ENCODE measurements around the gene SGPP1.
"Not testable (repeated sequence)": the region's sequence is repeated elsewhere in the genome, so short reads cannot be mapped to it uniquely, and the experiment has no call there.

Gene SGPP1

DNA sequence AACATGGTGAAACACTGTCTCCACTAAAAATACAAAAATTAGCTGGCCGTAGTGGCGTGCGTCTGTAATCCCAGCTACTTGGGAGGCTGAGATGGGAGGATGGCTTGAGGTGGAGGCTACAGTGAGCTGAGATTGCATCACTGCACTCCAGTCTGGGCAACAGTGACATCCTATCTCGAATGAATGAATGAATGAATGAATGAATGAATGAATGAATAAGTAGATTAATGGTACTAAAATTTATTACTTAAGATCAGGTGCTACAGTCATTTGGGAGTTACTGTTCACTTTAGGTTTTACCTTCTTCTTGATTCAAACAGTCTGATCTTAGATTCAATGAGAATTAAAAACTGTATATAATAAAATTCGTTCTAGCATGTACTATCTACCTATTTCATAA lies 54.6 kb downstream of the SGPP1 start:
- Histone ChIP-seq H3K36me3 (ENCODE audit: control insufficient read depth, insufficient read depth, low read length) (no peaks in the 10 kb centered on the region), H3K27me3 (ENCODE audit: control insufficient read depth, insufficient read depth, low read length) (no peaks in the 10 kb centered on the region), H3K4me1 (ENCODE audit: control insufficient read depth, insufficient read depth, low read length) (no peaks in the 10 kb centered on the region), H3K4me3 (ENCODE audit: low read depth, low read length) (no peak overlapping the region), H3K27ac (ENCODE audit: low read depth, low read length) (no peak overlapping the region), H3K9me3 (ENCODE audit: control insufficient read depth, insufficient read depth, low read length) (no peaks in the 10 kb centered on the region), H3K9ac (ENCODE audit: low read depth, low read length) (no peak overlapping the region)

DNA sequence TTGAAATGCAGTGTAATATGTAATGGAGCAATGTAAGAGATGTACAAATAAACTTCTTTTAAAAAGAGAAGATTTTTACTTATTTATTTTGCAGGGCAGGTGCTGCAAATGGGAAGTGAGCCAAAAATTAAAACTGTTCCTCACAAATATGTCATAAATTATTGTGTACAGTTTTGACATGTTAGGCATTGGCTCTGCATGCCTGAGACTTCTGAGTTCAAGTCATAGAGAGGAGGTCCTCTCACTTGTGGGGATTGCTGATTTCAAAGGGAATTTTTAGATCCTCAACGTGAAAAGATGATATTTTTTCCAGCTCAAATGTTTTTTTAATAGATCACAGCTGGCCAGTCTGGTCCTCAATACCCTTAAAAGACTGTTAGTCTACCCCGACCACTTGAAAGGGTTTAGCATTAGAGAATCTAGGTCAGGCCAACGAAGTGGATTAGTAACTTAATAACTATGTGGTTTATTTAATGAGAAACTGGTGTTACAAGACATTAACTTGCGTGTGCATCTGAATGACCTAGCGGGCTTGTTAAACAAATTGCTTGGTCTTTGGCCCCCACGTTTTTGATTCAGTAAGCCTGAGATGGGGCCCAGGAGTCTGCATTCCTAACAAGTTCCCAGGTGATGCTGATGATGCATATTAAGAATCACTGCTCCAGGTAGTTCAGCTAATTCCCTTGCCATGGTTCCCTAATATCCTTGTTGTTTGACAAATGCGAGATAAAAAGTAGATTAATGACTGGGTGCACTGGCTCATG lies 55.3 kb downstream of the SGPP1 start:
- Histone ChIP-seq H3K4me1 (ENCODE audit: control insufficient read depth, insufficient read depth, low read length) (no peaks in the 10 kb centered on the region), H3K4me3 (ENCODE audit: low read depth, low read length) (no peak overlapping the region), H3K9ac (ENCODE audit: low read depth, low read length) (no peak overlapping the region), H3K36me3 (ENCODE audit: control insufficient read depth, insufficient read depth, low read length) (no peaks in the 10 kb centered on the region), H3K27ac (ENCODE audit: low read depth, low read length) (no peak overlapping the region), H3K9me3 (ENCODE audit: control insufficient read depth, insufficient read depth, low read length) (no peaks in the 10 kb centered on the region), H3K27me3 (ENCODE audit: control insufficient read depth, insufficient read depth, low read length) (no peaks in the 10 kb centered on the region)

DNA sequence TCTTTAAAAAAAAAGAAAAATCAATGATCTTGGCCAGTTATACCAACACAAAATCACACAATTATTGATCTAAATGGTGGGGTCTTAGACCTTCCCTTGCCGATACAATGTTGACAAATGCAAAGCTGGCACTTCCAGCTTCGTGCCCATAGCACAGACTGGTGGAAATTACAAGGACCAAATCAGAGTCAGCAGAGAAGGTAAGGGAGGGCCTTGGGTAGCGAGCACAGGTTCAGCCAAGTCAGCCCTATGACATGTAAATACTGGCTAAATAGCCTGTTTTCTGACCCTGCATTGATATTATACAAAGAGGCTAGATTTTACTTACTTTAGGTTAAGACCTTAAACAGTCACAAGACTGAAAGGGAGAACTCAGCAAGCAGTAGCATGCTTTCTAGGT lies 55.9 kb downstream of the SGPP1 start:
- H3K9ac ChIP-seq (ENCODE audit: low read depth, low read length) = no peak overlapping the region
- no peaks in the 10 kb centered on the region for H3K4me1 ChIP-seq (ENCODE audit: control insufficient read depth, insufficient read depth, low read length)
- no peaks in the 10 kb centered on the region for H3K9me3 ChIP-seq (ENCODE audit: control insufficient read depth, insufficient read depth, low read length)
- no peak overlapping the region for H3K4me3 ChIP-seq (ENCODE audit: low read depth, low read length)
- no peaks in the 10 kb centered on the region for H3K27me3 ChIP-seq (ENCODE audit: control insufficient read depth, insufficient read depth, low read length)
- H3K27ac ChIP-seq (ENCODE audit: low read depth, low read length) = no peak overlapping the region
- no peaks in the 10 kb centered on the region for H3K36me3 ChIP-seq (ENCODE audit: control insufficient read depth, insufficient read depth, low read length)

DNA sequence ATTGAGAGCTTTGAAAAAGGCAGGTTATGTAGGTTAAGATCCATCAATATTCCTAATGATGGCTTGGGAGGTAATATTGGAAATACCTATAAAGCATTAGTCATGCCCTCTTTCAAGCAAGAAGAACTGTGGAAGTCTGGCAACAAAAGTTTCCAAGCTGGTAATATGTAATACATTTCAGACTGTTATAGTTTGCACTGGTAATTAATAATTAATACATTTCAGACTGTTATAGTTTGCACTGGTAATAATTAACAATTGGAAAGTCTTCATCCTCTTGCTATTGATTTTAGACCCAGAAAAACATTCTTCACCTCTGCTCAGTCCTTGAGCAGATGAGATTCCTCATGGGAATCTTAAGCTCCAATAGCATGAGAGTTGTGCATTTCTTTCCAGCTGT lies 57.2 kb downstream of the SGPP1 start:
- Histone ChIP-seq H3K27ac (ENCODE audit: low read depth, low read length) (no peak overlapping the region), H3K9ac (ENCODE audit: low read depth, low read length) (no peak overlapping the region)

DNA sequence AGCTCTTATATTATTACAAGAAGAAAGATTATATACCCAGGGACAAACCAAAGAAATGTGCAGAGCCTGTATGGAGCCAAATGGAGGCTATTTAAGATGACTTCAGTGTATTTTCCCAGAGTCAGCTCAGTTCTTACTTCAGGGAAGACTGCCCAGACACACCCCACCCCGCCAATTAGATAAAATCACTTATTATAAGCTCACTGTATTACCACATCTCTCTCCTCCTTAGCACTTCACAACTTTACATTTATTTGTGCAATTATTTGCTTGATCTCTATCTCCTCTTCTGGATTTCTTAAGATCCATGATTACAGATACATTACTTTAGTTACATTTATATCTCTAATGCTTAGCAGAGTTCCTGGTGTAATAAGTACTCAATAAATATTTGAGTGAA lies 61.5 kb downstream of the SGPP1 start:
- Histone ChIP-seq H3K27ac (ENCODE audit: low read depth, low read length) (no peak overlapping the region), H3K9me3 (ENCODE audit: control insufficient read depth, insufficient read depth, low read length) (no peaks in the 10 kb centered on the region), H3K4me1 (ENCODE audit: control insufficient read depth, insufficient read depth, low read length) (no peaks in the 10 kb centered on the region), H3K4me3 (ENCODE audit: low read depth, low read length) (no peak overlapping the region), H3K9ac (ENCODE audit: low read depth, low read length) (no peak overlapping the region), H3K27me3 (ENCODE audit: control insufficient read depth, insufficient read depth, low read length) (no peaks in the 10 kb centered on the region), H3K36me3 (ENCODE audit: control insufficient read depth, insufficient read depth, low read length) (no peaks in the 10 kb centered on the region)

More for the DNA sequence above, 57.2 kb downstream of the SGPP1 start:
- H3K9me3 ChIP-seq (ENCODE audit: control insufficient read depth, insufficient read depth, low read length) = no peaks in the 10 kb centered on the region
- no peaks in the 10 kb centered on the region for H3K36me3 ChIP-seq (ENCODE audit: control insufficient read depth, insufficient read depth, low read length)
- H3K27me3 ChIP-seq (ENCODE audit: control insufficient read depth, insufficient read depth, low read length) = no peaks in the 10 kb centered on the region
- H3K4me1 ChIP-seq (ENCODE audit: control insufficient read depth, insufficient read depth, low read length) = no peaks in the 10 kb centered on the region
- no peak overlapping the region for H3K4me3 ChIP-seq (ENCODE audit: low read depth, low read length)

DNA sequence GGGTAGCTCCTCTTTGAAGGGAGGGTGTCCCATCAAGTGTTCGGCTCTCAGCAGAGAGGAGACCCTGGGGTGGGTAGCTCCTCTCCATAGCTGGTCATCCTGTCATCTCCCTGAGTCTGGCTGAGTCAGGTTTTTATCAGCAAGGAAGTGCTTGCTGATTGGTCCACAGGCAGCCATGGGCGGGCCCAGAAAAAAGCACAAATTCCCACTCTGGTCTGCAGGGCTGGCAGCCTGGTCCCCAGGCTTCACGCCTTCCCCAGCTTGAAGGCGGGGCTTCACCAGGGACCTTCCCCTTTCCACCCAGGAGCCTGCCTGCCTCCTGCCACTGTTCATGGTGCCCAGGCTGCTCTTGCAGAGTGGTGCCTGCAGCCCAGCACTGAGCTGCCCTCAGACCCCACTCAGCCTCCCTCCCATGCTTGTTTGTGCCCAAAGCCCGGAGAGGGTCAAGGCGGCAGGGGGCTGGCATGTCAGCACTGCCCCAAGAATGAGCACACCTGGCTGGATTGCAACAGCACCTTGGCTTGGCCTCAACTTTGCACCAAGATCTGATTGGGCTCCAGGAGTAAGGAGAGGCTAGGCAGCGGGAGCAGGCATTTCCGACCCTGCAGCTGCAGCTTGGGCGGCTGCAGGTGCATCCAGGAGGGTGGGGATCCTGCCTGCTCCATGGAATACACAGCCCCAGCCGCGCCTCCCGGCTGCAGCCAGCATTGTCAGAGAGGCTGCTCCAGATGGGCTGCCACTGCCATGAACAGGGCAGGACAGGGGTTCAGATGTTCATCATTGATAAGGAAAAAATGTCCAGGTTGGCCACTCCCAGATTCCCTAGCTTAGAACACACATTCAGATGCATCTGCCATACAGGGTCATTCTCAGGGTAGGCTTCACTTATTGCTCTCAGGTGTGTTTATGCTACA lies 64.2 kb downstream of the SGPP1 start:
- Histone ChIP-seq H3K9ac (ENCODE audit: low read depth, low read length) (no peak overlapping the region), H3K36me3 (ENCODE audit: control insufficient read depth, insufficient read depth, low read length) (no peaks in the 10 kb centered on the region), H3K9me3 (ENCODE audit: control insufficient read depth, insufficient read depth, low read length) (no peaks in the 10 kb centered on the region), H3K4me1 (ENCODE audit: control insufficient read depth, insufficient read depth, low read length) (no peaks in the 10 kb centered on the region), H3K27me3 (ENCODE audit: control insufficient read depth, insufficient read depth, low read length) (no peaks in the 10 kb centered on the region), H3K4me3 (ENCODE audit: low read depth, low read length) (no peak overlapping the region), H3K27ac (ENCODE audit: low read depth, low read length) (no peak overlapping the region)

DNA sequence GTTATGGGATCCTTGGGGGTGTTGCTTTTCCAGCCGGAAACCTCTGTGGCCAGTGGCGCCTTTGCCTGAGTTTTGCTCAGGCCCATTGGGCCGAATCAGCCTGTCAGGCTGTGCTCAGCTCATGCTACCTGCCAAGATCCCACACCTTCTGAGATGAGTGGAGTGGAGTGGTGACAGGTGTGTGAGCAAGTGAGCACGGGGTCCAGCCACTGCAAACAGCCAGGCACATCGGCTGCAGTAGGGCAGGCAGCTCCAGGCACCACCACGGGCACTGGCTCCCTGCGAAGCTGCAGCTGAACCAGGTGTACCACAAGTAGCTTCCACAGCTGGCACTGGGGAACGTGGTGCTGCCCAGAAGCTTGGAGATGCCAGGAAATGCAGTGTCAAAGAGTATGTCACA lies 65.1 kb downstream of the SGPP1 start:
- no peak overlapping the region for H3K4me3 ChIP-seq (ENCODE audit: low read depth, low read length)
- H3K27me3 ChIP-seq (ENCODE audit: control insufficient read depth, insufficient read depth, low read length) = no peaks in the 10 kb centered on the region
- no peaks in the 10 kb centered on the region for H3K9me3 ChIP-seq (ENCODE audit: control insufficient read depth, insufficient read depth, low read length)
- H3K27ac ChIP-seq (ENCODE audit: low read depth, low read length) = no peak overlapping the region
- no peaks in the 10 kb centered on the region for H3K4me1 ChIP-seq (ENCODE audit: control insufficient read depth, insufficient read depth, low read length)
- H3K36me3 ChIP-seq (ENCODE audit: control insufficient read depth, insufficient read depth, low read length) = no peaks in the 10 kb centered on the region
- H3K9ac ChIP-seq (ENCODE audit: low read depth, low read length) = no peak overlapping the region

DNA sequence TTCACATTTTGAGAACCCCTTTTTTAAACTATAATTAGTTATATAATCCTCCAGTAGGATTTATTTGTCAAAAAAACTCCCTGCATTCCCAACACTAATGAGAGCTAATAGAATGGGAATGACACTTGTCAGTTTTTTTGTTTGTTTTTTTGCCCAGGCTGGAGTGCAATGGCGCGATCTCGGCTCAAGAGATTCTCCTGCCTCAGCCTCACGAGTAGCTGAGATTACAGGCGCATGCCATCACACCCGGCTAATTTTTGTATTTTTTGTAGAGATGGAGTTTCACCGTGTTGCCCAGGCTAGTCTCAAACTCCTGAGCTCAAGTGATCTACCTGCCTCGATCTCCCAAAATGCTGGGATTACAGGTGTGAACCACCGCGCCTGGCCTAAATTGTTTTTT lies 66.0 kb downstream of the SGPP1 start:
- not testable (repeated sequence) for H3K9ac ChIP-seq (ENCODE audit: low read depth, low read length); H3K9me3 ChIP-seq (ENCODE audit: control insufficient read depth, insufficient read depth, low read length); H3K27ac ChIP-seq (ENCODE audit: low read depth, low read length); H3K27me3 ChIP-seq (ENCODE audit: control insufficient read depth, insufficient read depth, low read length); H3K4me1 ChIP-seq (ENCODE audit: control insufficient read depth, insufficient read depth, low read length); H3K36me3 ChIP-seq (ENCODE audit: control insufficient read depth, insufficient read depth, low read length); H3K4me3 ChIP-seq (ENCODE audit: low read depth, low read length)

DNA sequence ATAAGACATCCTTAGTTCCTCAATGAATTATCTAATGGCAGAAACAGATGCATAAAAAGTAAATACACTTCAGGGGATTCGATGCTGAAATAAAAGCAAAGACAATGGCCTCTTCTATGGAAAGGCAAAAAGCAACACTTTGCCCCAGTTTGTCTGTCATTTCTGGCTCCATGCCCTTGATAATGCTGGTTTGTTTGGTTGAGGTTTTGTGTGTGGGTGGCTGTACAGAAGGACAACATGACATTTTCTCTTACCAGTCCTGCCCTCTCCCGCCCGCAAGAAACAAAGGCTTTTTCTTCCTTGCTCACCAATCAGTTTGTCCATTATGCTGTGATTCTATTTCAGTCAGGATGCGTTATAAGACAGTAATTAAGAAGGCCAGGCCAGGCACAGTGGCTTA lies 68.1 kb downstream of the SGPP1 start:
- H3K27ac ChIP-seq (ENCODE audit: low read depth, low read length) = no peak overlapping the region
- H3K4me1 ChIP-seq (ENCODE audit: control insufficient read depth, insufficient read depth, low read length) = no peaks in the 10 kb centered on the region
- no peak overlapping the region for H3K4me3 ChIP-seq (ENCODE audit: low read depth, low read length)

DNA sequence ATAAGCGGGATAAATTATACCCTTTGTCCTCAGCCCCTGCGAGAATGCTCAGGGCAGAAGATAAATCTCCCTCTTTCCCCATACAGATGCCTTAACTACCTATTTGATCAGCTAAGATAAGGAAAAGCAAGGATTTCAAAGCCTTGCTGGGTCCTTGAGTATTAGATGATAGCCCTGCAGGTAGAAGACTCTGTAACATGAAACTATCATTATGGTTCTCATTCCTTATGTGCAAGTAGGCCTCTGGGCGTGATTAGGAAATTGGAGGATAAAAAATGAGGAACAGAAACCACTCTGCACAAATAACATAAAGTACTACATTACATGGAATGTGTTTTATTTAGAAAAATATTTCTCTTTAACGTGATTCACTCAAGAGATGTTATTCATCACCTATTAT lies 71.7 kb downstream of the SGPP1 start:
- no peak overlapping the region for H3K9ac ChIP-seq (ENCODE audit: low read depth, low read length)
- no peaks in the 10 kb centered on the region for H3K4me1 ChIP-seq (ENCODE audit: control insufficient read depth, insufficient read depth, low read length)
- H3K27me3 ChIP-seq (ENCODE audit: control insufficient read depth, insufficient read depth, low read length) = no peaks in the 10 kb centered on the region
- H3K4me3 ChIP-seq (ENCODE audit: low read depth, low read length) = no peak overlapping the region
- H3K9me3 ChIP-seq (ENCODE audit: control insufficient read depth, insufficient read depth, low read length) = no peaks in the 10 kb centered on the region
- no peak overlapping the region for H3K27ac ChIP-seq (ENCODE audit: low read depth, low read length)
- no peaks in the 10 kb centered on the region for H3K36me3 ChIP-seq (ENCODE audit: control insufficient read depth, insufficient read depth, low read length)

More for the DNA sequence above, 68.1 kb downstream of the SGPP1 start:
- Histone ChIP-seq H3K9ac (ENCODE audit: low read depth, low read length) (no peak overlapping the region), H3K36me3 (ENCODE audit: control insufficient read depth, insufficient read depth, low read length) (no peaks in the 10 kb centered on the region), H3K27me3 (ENCODE audit: control insufficient read depth, insufficient read depth, low read length) (no peaks in the 10 kb centered on the region), H3K9me3 (ENCODE audit: control insufficient read depth, insufficient read depth, low read length) (no peaks in the 10 kb centered on the region)

DNA sequence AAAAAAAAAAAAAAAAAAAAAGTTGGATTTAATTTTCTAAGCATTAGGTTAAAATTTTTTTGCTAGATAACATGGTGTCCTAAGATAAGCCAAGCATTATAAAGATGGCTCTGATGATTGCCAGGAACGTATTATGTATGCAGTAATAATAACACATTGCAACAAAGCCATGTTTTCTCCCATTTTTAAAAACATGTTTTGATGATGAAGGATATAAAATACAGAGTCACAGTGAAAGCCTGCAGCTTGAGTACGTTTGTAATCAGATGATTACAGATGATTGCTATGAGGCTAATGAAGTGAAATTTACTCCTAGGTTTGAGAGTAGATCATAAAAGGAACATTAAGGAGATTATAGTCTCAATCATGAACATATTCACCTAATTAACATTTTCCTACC lies 72.9 kb downstream of the SGPP1 start:
- Histone ChIP-seq H3K4me3 (ENCODE audit: low read depth, low read length) (no peak overlapping the region), H3K36me3 (ENCODE audit: control insufficient read depth, insufficient read depth, low read length) (no peaks in the 10 kb centered on the region), H3K9me3 (ENCODE audit: control insufficient read depth, insufficient read depth, low read length) (no peaks in the 10 kb centered on the region), H3K27me3 (ENCODE audit: control insufficient read depth, insufficient read depth, low read length) (no peaks in the 10 kb centered on the region), H3K27ac (ENCODE audit: low read depth, low read length) (no peak overlapping the region), H3K4me1 (ENCODE audit: control insufficient read depth, insufficient read depth, low read length) (no peaks in the 10 kb centered on the region), H3K9ac (ENCODE audit: low read depth, low read length) (no peak overlapping the region)
